GM18858 (cell line): ENCODE data around the gene BCAP29.

Source experiments
- ATAC-seq: cut with Tn5 transposase; IDR thresholded peaks from one replicate; pipeline ENCODE4 v1.9.1; 2021; ENCODE audit not compliant: unreplicated experiment

Gene BCAP29

GRCh38 chr7:107661865-107662379, 81.9 kb downstream of the BCAP29 start:
- ATAC-seq = no peak

GRCh38 chr7:107663196-107663595, 83.2 kb downstream of the BCAP29 start:
- no peak for ATAC-seq

GRCh38 chr7:107666790-107667189, 86.7 kb downstream of the BCAP29 start:
- no peak for ATAC-seq

- no peak for ATAC-seq
Measured at GRCh38 chr7:107667341-107667740, 87.3 kb downstream of the BCAP29 start.

GRCh38 chr7:107668296-107668695, 88.2 kb downstream of the BCAP29 start:
- ATAC-seq = no peak
